Activated naive CD4-positive, alpha-beta T cell treated with anti-CD3 and anti-CD28 coated beads for 36 hours (primary cell): ENCODE results near the gene KRTAP13-4. TPM values are rescaled to one million over a fixed set of nuclear protein-coding genes. Genes with fewer than 3 reads are reported as not detected.

Source experiments
- CTCF ChIA-PET: fragments of 350-600 bp; sonication (Branson Sonifier 250); formaldehyde crosslinking; loops from one replicate; lab custom pipeline; 2021; ENCODE audit warnings: antibody characterized with exemption; lab: Charles Lee
- DNase-seq: peaks from one replicate; pipeline ENCODE4 v3.0.0-alpha.2; 2020
- H3K27ac Mint-ChIP-seq: one replicate; pipeline ENCODE4 v1.8.0; 2021; ENCODE audit warnings: mild to moderate bottlenecking, mixed read lengths
- H3K27me3 Mint-ChIP-seq: one replicate; pipeline ENCODE4 v1.8.0; 2021; ENCODE audit warnings: low read depth, mixed read lengths
- H3K36me3 Mint-ChIP-seq: one replicate; pipeline ENCODE4 v1.8.0; 2021; ENCODE audit warnings: low read depth, mixed read lengths
- H3K4me1 Mint-ChIP-seq: one replicate; pipeline ENCODE4 v1.8.0; 2021; ENCODE audit warnings: low read depth, mixed read lengths
- H3K4me3 Mint-ChIP-seq: one replicate; pipeline ENCODE4 v1.8.0; 2021; ENCODE audit warnings: mild to moderate bottlenecking, moderate library complexity, mixed read lengths
- H3K9me3 Mint-ChIP-seq: one replicate; pipeline ENCODE4 v1.8.0; 2021; ENCODE audit warnings: mixed read lengths
- intact Hi-C: fragments of 100-400 bp; cut with micrococcal nuclease; formaldehyde crosslinking; loops from one replicate; pipeline ENCODE4 v1.15.1; 2023
- total RNA-seq, 2 experiments: library from RNA; stranded (reverse); gene quantifications; one replicate each; pipeline ENCODE4 v1.2.3, GENCODE V29; 2021

KRTAP13-4 gene
- total RNA-seq, 2 experiments from 2014 or later, result not detected

DNA sequence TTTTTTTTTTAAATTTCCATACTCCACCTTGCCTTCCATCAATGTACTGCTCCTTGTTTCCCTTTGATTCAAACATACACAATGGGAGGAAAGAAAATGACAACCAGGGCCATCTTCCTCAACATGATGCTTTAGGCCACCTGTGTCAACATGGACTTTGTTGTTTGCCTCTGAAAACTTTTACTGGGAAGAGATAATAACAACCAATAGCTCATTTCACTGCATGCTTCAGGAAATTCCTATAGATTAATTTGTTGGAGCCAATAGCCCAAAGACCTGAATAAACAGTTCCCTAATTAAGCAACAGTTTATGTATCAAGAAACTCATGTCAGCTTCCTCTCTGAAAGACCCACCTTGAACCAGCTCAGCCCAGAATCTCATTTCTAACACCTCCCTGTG, 13.2 kb downstream of the KRTAP13-4 start:
- Mint-ChIP-seq H3K27ac (no peak overlapping the region), H3K9me3 (no peaks in the 10 kb centered on the region)
- CTCF ChIA-PET, result no interaction called here

GRCh38 chr21:30444204-30444603, 14.2 kb downstream of the KRTAP13-4 start:
- peaks cover 16% of the 10 kb centered on the region for H3K27me3 Mint-ChIP-seq
- H3K4me1 Mint-ChIP-seq, result peaks cover 2% of the 10 kb centered on the region
- H3K36me3 Mint-ChIP-seq, result no peaks in the 10 kb centered on the region
- intact Hi-C loops, result no loop called here
- no peaks in the 10 kb centered on the region for H3K9me3 Mint-ChIP-seq
- no peak overlapping the region for H3K4me3 Mint-ChIP-seq
- CTCF ChIA-PET, result no interaction called here
- no peak overlapping the region for H3K27ac Mint-ChIP-seq
- no peak for DNase-seq

More for the DNA sequence above, 13.2 kb downstream of the KRTAP13-4 start:
- intact Hi-C loops, result no loop called here
- no peak for DNase-seq
- peaks cover 2% of the 10 kb centered on the region for H3K4me1 Mint-ChIP-seq
- H3K36me3 Mint-ChIP-seq, result no peaks in the 10 kb centered on the region
- peaks cover 16% of the 10 kb centered on the region for H3K27me3 Mint-ChIP-seq
- H3K4me3 Mint-ChIP-seq, result no peak overlapping the region

- intact Hi-C loops, result no loop called here
- no peaks in the 10 kb centered on the region for H3K9me3 Mint-ChIP-seq
- no peak overlapping the region for H3K4me3 Mint-ChIP-seq
- CTCF ChIA-PET, result interaction anchor here (1.6 kb wide), 1 partner anchor 10 kb away, joined by 6 read pairs; no protein-coding TSS in a partner anchor
- no peak for DNase-seq
- no peak overlapping the region for H3K27ac Mint-ChIP-seq
- peaks cover 14% of the 10 kb centered on the region for H3K27me3 Mint-ChIP-seq
- no peaks in the 10 kb centered on the region for H3K36me3 Mint-ChIP-seq
- H3K4me1 Mint-ChIP-seq, result peaks cover 2% of the 10 kb centered on the region
Measured at GRCh38 chr21:30447056-30447455, 17.0 kb downstream of the KRTAP13-4 start.

DNA sequence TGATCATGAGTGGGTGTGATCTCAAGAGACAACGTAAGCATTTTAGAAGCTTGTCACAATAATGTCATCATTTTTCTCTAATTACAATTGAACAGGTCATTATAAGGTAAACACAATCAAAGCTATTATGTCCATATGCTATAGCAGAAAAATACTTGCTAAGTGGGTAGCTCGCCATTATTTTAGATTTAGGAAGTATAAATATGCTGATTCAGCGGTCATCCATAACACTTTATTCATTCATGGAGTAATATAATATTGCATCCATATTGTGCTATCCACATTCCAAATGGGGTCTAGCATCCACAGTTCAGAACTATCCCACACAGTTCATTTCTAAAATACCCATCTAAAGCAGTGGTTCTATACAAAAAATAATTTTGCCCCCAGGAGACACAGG, 18.5 kb downstream of the KRTAP13-4 start:
- Mint-ChIP-seq H3K4me3 (no peak overlapping the region), H3K4me1 (peaks cover 2% of the 10 kb centered on the region), H3K27ac (no peak overlapping the region), H3K9me3 (no peaks in the 10 kb centered on the region), H3K36me3 (no peaks in the 10 kb centered on the region), H3K27me3 (peaks cover 14% of the 10 kb centered on the region)
- CTCF ChIA-PET, result interaction anchor here (1.6 kb wide), 1 partner anchor 12 kb away, joined by 6 read pairs; no protein-coding TSS in a partner anchor
- no peak for DNase-seq
- intact Hi-C loops, result no loop called here

- intact Hi-C loops, result no loop called here
- no peak for DNase-seq
- no peaks in the 10 kb centered on the region for H3K36me3 Mint-ChIP-seq
- H3K27ac Mint-ChIP-seq, result no peak overlapping the region
- H3K9me3 Mint-ChIP-seq, result no peaks in the 10 kb centered on the region
- H3K4me3 Mint-ChIP-seq, result no peak overlapping the region
- H3K4me1 Mint-ChIP-seq, result no peaks in the 10 kb centered on the region
- CTCF ChIA-PET, result no interaction called here
- H3K27me3 Mint-ChIP-seq, result peaks cover 5% of the 10 kb centered on the region
Measured at GRCh38 chr21:30463713-30464112, 33.7 kb downstream of the KRTAP13-4 start.

DNA sequence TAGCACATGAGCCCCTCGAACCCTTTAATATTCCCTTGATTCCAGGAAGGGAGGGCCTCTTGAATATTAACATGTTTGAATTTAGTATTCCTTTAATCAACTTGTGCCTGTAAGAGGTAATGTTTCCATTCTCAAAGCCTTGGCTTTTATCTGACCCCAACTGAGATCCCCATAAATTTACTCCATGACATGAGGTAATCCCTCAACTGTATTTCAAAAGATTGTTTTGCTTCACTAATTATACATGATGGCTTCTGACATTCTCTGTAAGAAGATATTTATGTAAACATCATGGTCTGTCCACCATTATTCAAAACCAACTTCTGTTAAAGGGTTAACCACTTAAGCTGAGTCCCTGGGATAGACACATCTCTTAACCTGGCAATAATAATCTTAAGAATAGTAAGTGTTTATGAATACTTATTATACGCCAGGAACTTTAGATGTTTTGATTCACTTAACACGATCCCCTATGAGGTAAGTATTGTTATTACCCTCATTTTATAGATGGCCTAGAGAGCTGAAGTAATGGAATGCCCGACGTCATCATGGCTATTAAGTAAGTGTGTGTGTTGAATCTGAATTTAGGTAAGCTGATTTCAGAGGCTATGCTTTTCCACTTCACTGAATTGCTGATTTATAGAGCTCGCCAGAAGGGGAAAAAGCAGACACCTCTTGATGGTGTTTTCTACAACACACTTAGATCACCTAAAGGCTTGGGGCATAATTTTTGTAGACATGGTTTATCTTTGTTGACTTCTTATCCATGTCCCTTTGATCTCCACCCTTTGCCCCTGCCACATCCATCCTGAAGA, 39.1 kb downstream of the KRTAP13-4 start:
- Mint-ChIP-seq H3K4me1 (no peaks in the 10 kb centered on the region), H3K36me3 (no peaks in the 10 kb centered on the region), H3K4me3 (no peak overlapping the region), H3K27me3 (peaks cover 8% of the 10 kb centered on the region), H3K9me3 (no peaks in the 10 kb centered on the region), H3K27ac (no peak overlapping the region)
- CTCF ChIA-PET, result no interaction called here
- no peak for DNase-seq
- intact Hi-C loops, result no loop called here

DNA sequence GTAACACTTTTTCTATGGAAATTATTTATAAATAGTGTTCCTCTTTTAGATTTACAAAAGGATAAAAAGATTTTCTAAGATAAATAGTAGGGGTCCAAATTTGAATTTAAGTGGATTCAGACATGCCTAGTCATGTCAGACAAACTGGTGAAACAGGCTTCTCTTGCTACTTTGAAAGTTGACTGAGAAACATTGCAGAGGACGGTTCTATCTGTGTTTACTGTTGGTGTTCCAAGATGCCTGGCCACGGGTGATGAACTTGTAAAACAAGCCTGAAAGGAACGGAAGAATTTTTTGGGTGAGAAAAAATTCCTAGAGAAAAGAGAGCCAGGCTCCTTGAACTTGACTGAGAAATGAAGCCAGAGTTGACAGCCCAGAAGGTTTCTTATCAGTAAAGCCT, 48.0 kb downstream of the KRTAP13-4 start:
- no peaks in the 10 kb centered on the region for H3K9me3 Mint-ChIP-seq
- no peaks in the 10 kb centered on the region for H3K4me1 Mint-ChIP-seq
- intact Hi-C loops, result no loop called here
- H3K36me3 Mint-ChIP-seq, result no peaks in the 10 kb centered on the region
- peaks cover 2% of the 10 kb centered on the region for H3K27me3 Mint-ChIP-seq
- H3K4me3 Mint-ChIP-seq, result no peak overlapping the region
- H3K27ac Mint-ChIP-seq, result no peak overlapping the region
- CTCF ChIA-PET, result interaction anchor here (0.6 to 1.2 kb wide), 3 partner anchors 44 to 608 kb away, joined by 3 to 4 read pairs (median 3); no protein-coding TSS in a partner anchor
- DNase-seq, result no peak

GRCh38 chr21:30479259-30479658, 49.2 kb downstream of the KRTAP13-4 start:
- DNase-seq, result no peak
- Mint-ChIP-seq H3K4me1 (no peaks in the 10 kb centered on the region), H3K27me3 (peaks cover 2% of the 10 kb centered on the region), H3K9me3 (no peaks in the 10 kb centered on the region), H3K27ac (no peak overlapping the region), H3K4me3 (no peak overlapping the region), H3K36me3 (no peaks in the 10 kb centered on the region)
- intact Hi-C loops, result no loop called here
- CTCF ChIA-PET, result no interaction called here

GRCh38 chr21:30480145-30480544, 50.1 kb downstream of the KRTAP13-4 start, which contains the start of gene KRTAP19-1:
TSS of gene KRTAP19-1 (minus strand) at chr21:30480367. CDS start at chr21:30480317, 50 bp downstream.
- no peak for DNase-seq
- CTCF ChIA-PET, result interaction anchor here (0.7 kb wide), 1 partner anchor 46 kb away, joined by 4 read pairs; no protein-coding TSS in a partner anchor
- Mint-ChIP-seq H3K4me1 (no peaks in the 10 kb centered on the region), H3K27me3 (no peaks in the 10 kb centered on the region), H3K9me3 (peaks cover 4% of the 10 kb centered on the region), H3K36me3 (no peaks in the 10 kb centered on the region), H3K4me3 (no peak within 1 kb of the TSS), H3K27ac (no peak within 1 kb of the TSS)
- intact Hi-C loops, result no loop called here

Other genes starting within 250 kb of the KRTAP13-4 start
- not detected for gene CLDN8, start 214.1 kb upstream of the KRTAP13-4 start, total RNA-seq
- gene KRTAP24-1, start 147.3 kb upstream of the KRTAP13-4 start, total RNA-seq, result not detected
- gene KRTAP25-1, start 140.7 kb upstream of the KRTAP13-4 start, total RNA-seq, result not detected
- not detected for gene KRTAP26-1, start 109.9 kb upstream of the KRTAP13-4 start, total RNA-seq
- gene KRTAP27-1, start 92.5 kb upstream of the KRTAP13-4 start, total RNA-seq, result not detected
- not detected for gene KRTAP23-1, start 81.6 kb upstream of the KRTAP13-4 start, total RNA-seq
- gene KRTAP13-2, start 57.9 kb upstream of the KRTAP13-4 start, total RNA-seq, result not detected
- not detected for gene KRTAP13-1, start 34.2 kb upstream of the KRTAP13-4 start, total RNA-seq
- gene KRTAP13-3, start 4.3 kb upstream of the KRTAP13-4 start, total RNA-seq, result not detected
- not detected for gene KRTAP15-1, start 10.1 kb downstream of the KRTAP13-4 start, total RNA-seq
- not detected for gene KRTAP19-1, start 50.1 kb downstream of the KRTAP13-4 start, total RNA-seq
- gene KRTAP19-2, start 57.2 kb downstream of the KRTAP13-4 start, total RNA-seq, result not detected
- not detected for gene KRTAP19-3, start 61.8 kb downstream of the KRTAP13-4 start, total RNA-seq
- gene KRTAP19-4, start 66.9 kb downstream of the KRTAP13-4 start, total RNA-seq, result not detected
- gene KRTAP19-5, start 71.9 kb downstream of the KRTAP13-4 start, total RNA-seq, result not detected
- not detected for gene KRTAP19-6, start 111.6 kb downstream of the KRTAP13-4 start, total RNA-seq
- gene KRTAP19-7, start 131.1 kb downstream of the KRTAP13-4 start, total RNA-seq, result not detected
- not detected for gene KRTAP22-2, start 160.2 kb downstream of the KRTAP13-4 start, total RNA-seq
- not detected for gene KRTAP6-3, start 162.2 kb downstream of the KRTAP13-4 start, total RNA-seq
- not detected for gene KRTAP6-2, start 168.7 kb downstream of the KRTAP13-4 start, total RNA-seq
- gene KRTAP22-1, start 170.9 kb downstream of the KRTAP13-4 start, total RNA-seq, result not detected
- gene KRTAP6-1, start 183.7 kb downstream of the KRTAP13-4 start, total RNA-seq, result not detected
- gene KRTAP20-1, start 186.2 kb downstream of the KRTAP13-4 start, total RNA-seq, result not detected
- not detected for gene KRTAP20-4, start 190.4 kb downstream of the KRTAP13-4 start, total RNA-seq
- gene KRTAP20-2, start 205.0 kb downstream of the KRTAP13-4 start, total RNA-seq, result not detected
- not detected for gene KRTAP20-3, start 212.6 kb downstream of the KRTAP13-4 start, total RNA-seq